Fibroblast of skin of abdomen (primary cell): ENCODE results near the gene CELA3A.

Experiments used
- DNase-seq: peaks from one replicate; pipeline ENCODE4 v3.0.0-alpha.2; 2013

Gene CELA3A

GRCh38 chr1:22052115-22053016 is 50.9 kb downstream of the CELA3A start, which contains the start of gene CDC42:
Gene CDC42 (plus strand): TSS chr1:22052709. CDS start chr1:22078479, 25,770 bp downstream.
- DNase-seq, result peak; percentile 96

- peak; percentile 69 for DNase-seq
Measured at GRCh38 chr1:22053017-22053860, 51.8 kb downstream of the CELA3A start.

DNA sequence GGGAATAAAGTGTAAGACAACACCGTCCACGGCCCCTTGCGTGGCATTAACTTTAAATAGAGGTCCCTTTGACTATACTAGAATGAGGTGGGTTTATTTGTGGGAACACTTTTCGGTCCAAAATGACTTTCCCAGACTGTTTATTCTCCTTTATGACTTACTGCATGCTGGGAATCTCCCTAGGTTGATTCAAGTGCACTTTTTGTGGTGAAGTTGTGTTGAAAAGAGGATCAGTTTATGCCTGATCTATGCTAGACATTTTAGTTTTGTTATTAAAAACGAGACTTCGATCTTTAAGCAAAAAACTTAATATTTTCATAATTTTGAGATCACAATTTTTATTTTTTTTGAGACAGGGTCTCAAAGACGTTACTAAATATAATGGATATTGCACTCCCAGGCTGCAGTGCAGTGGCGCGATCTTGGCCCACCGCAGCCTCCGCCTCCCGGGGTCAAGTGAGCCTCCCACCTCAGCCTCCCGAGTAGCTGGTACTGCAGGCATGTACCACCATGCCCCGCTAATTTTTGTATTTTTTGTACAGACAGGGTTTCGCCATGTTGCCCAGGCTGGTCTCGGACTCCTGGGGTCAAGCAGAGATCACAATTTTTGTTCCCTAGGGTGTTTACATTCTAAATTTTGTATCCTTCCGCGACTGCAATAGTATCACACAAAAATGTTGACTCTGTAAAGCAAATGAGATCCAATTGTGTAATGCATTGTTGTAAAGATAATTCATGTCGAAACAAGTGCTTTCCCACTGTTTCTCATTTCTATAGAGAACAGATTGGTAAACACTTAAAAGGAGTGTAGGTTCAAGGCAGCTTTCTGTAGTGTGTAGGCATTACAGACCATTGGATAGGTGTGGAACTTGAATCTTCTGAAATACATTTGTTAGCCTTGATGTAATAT is 52.7 kb downstream of the CELA3A start:
- no peak for DNase-seq

GRCh38 chr1:22055463-22055862 is 54.0 kb downstream of the CELA3A start:
- DNase-seq, result no peak

DNA sequence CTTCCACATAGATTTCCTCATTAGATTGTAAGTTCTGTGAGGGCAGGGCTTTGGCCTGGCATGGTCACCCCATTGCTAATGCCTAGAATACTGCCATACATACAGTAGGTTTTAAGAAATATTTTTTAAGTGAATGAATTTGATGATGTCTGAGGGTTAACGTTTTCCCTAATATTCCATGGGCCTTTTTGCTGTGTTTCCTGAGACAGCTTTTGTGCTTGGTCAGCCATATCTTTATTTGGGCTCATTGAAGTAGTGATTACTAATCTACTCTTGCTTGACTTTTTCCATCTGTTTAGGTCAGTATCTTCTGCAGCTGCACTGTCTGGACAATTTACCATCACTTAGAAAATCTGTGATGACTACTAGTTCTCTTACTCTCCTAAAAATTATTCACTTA is 54.6 kb downstream of the CELA3A start:
- no peak for DNase-seq

GRCh38 chr1:22056936-22057335 is 55.5 kb downstream of the CELA3A start:
- no peak for DNase-seq

- DNase-seq, result no peak
Measured at GRCh38 chr1:22057861-22058260, 56.4 kb downstream of the CELA3A start.
